ENCODE measurements around the gene C9orf153. TPM values are rescaled to one million over a fixed set of nuclear protein-coding genes. Genes with fewer than 3 reads are reported as not detected.

Gene C9orf153
- total and polyA plus RNA-seq, 2 of the 8 experiments (the other 6 are each of a cell fraction or from before 2014, with no cell fraction given) = not detected

- Histone ChIP-seq H3K36me3 (ENCODE audit: control insufficient read depth in 2 of 4, insufficient read depth in 4 of 4, low read length in 3 of 4) (no peaks in the 10 kb centered on the region), H4K5ac (ENCODE audit: insufficient read length, low read depth, low read length) (no peak overlapping the region), H3K14ac (ENCODE audit: insufficient read length) (no peak overlapping the region), H3K4me3 (ENCODE audit: extremely low read depth in 1 of 4, insufficient read depth in 2 of 4, low read depth in 3 of 4, low read length in 4 of 4) (no peak overlapping the region), H3K9ac (replicated peaks in 1 of 4; ENCODE audit: extremely low read depth in 1 of 4, low read depth in 3 of 4, low read length in 3 of 4) (no peak overlapping the region), H3K4me2 (ENCODE audit: insufficient read depth in 1 of 2, low read depth in 2 of 2, low read length in 2 of 2) (no peak overlapping the region), H2BK20ac (ENCODE audit: low read length) (no peak overlapping the region), H3K79me1 (ENCODE audit: low read depth, low read length) (no peaks in the 10 kb centered on the region; the same call in 1 of the 2 replicates), H3K23me2 (ENCODE audit: low read depth, low read length) (no peaks in the 10 kb centered on the region), H2BK5ac (ENCODE audit: low read depth, low read length) (no peak overlapping the region), H2BK15ac (ENCODE audit: low read length) (no peak overlapping the region), H3K27me3 (replicated peaks in 1 of 4; ENCODE audit: control insufficient read depth in 3 of 4, extremely low read depth in 1 of 4, insufficient read depth in 3 of 4, low read length in 3 of 4) (no peaks in the 10 kb centered on the region; a peak in 1 of 7 replicates), H4K91ac (replicated peaks; ENCODE audit: insufficient read length, low read length) (no peak overlapping the region), H4K20me1 (replicated peaks in 1 of 2; ENCODE audit: control insufficient read depth in 1 of 2, insufficient read depth in 2 of 2, low read length in 2 of 2) (no peaks in the 10 kb centered on the region), H3K18ac (ENCODE audit: extremely low read depth, low read length) (no peak overlapping the region; the same call in 1 of the 2 replicates), H3K4me1 (replicated peaks in 1 of 4; ENCODE audit: control insufficient read depth in 3 of 4, insufficient read depth in 4 of 4, low read length in 3 of 4) (peaks cover 5 to 12% (median 8%) of the 10 kb centered on the region in 4 experiments; a peak in 4 of 7 replicates), H3K27ac (ENCODE audit: low read depth, low read length) (no peak overlapping the region), H2BK12ac (ENCODE audit: low read depth, low read length) (no peak overlapping the region), H3K9me3 (ENCODE audit: insufficient read depth in 2 of 2, low read depth in 1 of 2, low read length in 1 of 2) (no peaks in the 10 kb centered on the region; a peak in 1 of 4 replicates), H3K56ac (replicated peaks; ENCODE audit: insufficient read length, low read depth, low read length) (no peak overlapping the region), H2BK120ac (replicated peaks; ENCODE audit: low read depth, low read length) (no peak overlapping the region), H3K23ac (ENCODE audit: insufficient read length) (no peak overlapping the region), H4K8ac (ENCODE audit: extremely low read depth, insufficient read depth, low read length) (no peak overlapping the region; the same call in 1 of the 2 replicates), H2AFZ (ENCODE audit: low read length) (no peak overlapping the region), H2AK5ac (ENCODE audit: low read depth, low read length) (no peak overlapping the region), H3K4ac (replicated peaks; ENCODE audit: insufficient read length, low read depth, low read length) (no peak overlapping the region), H3K79me2 (ENCODE audit: control insufficient read depth in 1 of 2, insufficient read depth in 2 of 2, low read length in 2 of 2) (no peaks in the 10 kb centered on the region)
- ChIA-PET POLR2A (ENCODE audit: partially characterized antibody) (no interaction called here), CTCF (ENCODE audit: partially characterized antibody) (interaction anchor here (3.5 kb wide), 1 partner anchor 16 kb away, joined by 14 read pairs; no protein-coding TSS in a partner anchor)
- DNase-seq (ENCODE audit: low read depth in 1 of 2, low spot score in 2 of 2) = no peak
- TF ChIP-seq PHF8 (conservative IDR thresholded peaks at IDR 0.05; ENCODE audit: low read depth, low read length) (no peak), CHD2 (IDR thresholded peaks at IDR 0.05; ENCODE audit: low read length) (no peak), CEBPB (IDR thresholded peaks at IDR 0.05; ENCODE audit: low read depth, low read length) (no peak), JUN (IDR thresholded peaks at IDR 0.05; ENCODE audit: low read depth, low read length) (no peak), CHD1 (IDR thresholded peaks at IDR 0.05; ENCODE audit: low read depth, low read length) (no peak), SRF (IDR thresholded peaks at IDR 0.05; ENCODE audit: low read depth, low read length) (no peak)
- 91% methylated on average over 7 of the region's 7 CpGs; no CpG with 5 or more reads in 1 of the 2 experiments for WGBS, 2 experiments (ENCODE audit: extremely low coverage in 1 of 2, insufficient coverage in 1 of 2, insufficient read length in 1 of 2, insufficient replicate concordance in 2 of 2, low coverage in 1 of 2, low lambda C conversion rate in 2 of 2, missing lambda C conversion rate in 1 of 2)
- no peak for FAIRE-seq
Observed at GRCh38 chr9:86185872-86186271, 73.6 kb downstream of the C9orf153 start.

All from H1 (cell line).